GM19452 (cell line): ENCODE data around the gene MTHFSD.
"Not testable (repeated sequence)": the region's sequence is repeated elsewhere in the genome, so short reads cannot be mapped to it uniquely, and the experiment has no call there.

Experiments
- ATAC-seq: cut with Tn5 transposase; IDR thresholded peaks from one replicate; pipeline ENCODE4 v1.9.1; 2021; ENCODE audit not compliant: unreplicated experiment

MTHFSD gene

GRCh38 chr16:86554917-86555703 lies at the start of gene MTHFSD:
TSS of gene MTHFSD (minus strand) at chr16:86555235. CDS start at chr16:86555184, 51 bp downstream.
- peak; percentile 78 for ATAC-seq

- peak; percentile 76 for ATAC-seq
Observed at GRCh38 chr16:86604436-86605193, 49.6 kb upstream of the MTHFSD start.

GRCh38 chr16:86602521-86602920 lies 47.5 kb upstream of the MTHFSD start:
- no peak for ATAC-seq

- no peak for ATAC-seq
Observed at GRCh38 chr16:86601356-86601755, 46.3 kb upstream of the MTHFSD start.

- ATAC-seq: no peak
Observed at GRCh38 chr16:86598607-86599565, 43.9 kb upstream of the MTHFSD start.

GRCh38 chr16:86597880-86598606 lies 43.0 kb upstream of the MTHFSD start:
- ATAC-seq: no peak

- no peak for ATAC-seq
Observed at GRCh38 chr16:86597126-86597879, 42.3 kb upstream of the MTHFSD start.

- ATAC-seq: no peak
Observed at GRCh38 chr16:86595983-86596605, 41.1 kb upstream of the MTHFSD start.

GRCh38 chr16:86594721-86595120 lies 39.7 kb upstream of the MTHFSD start:
- no peak for ATAC-seq

- ATAC-seq: no peak
Observed at GRCh38 chr16:86593913-86594620, 39.0 kb upstream of the MTHFSD start.

- ATAC-seq: no peak
Observed at GRCh38 chr16:86591270-86591669, 36.2 kb upstream of the MTHFSD start.

GRCh38 chr16:86590501-86591144 lies 35.6 kb upstream of the MTHFSD start:
- no peak for ATAC-seq

- ATAC-seq: not testable (repeated sequence)
Observed at GRCh38 chr16:86587955-86588354, 32.9 kb upstream of the MTHFSD start.

GRCh38 chr16:86587487-86587886 lies 32.5 kb upstream of the MTHFSD start:
- ATAC-seq: no peak

GRCh38 chr16:86585821-86586611 lies 31.0 kb upstream of the MTHFSD start:
- ATAC-seq: no peak

- no peak for ATAC-seq
Observed at GRCh38 chr16:86584726-86585721, 30.0 kb upstream of the MTHFSD start.
